DMS153 (cell line): ENCODE measurements around the gene RYR1.
"Not testable (repeated sequence)": the region's sequence is repeated elsewhere in the genome, so short reads cannot be mapped to it uniquely, and the experiment has no call there.

Source experiments
- DNase-seq: peaks from one replicate; lab custom pipeline; 2025; lab: John Stamatoyannopoulos, UW

The RYR1 gene

DNA sequence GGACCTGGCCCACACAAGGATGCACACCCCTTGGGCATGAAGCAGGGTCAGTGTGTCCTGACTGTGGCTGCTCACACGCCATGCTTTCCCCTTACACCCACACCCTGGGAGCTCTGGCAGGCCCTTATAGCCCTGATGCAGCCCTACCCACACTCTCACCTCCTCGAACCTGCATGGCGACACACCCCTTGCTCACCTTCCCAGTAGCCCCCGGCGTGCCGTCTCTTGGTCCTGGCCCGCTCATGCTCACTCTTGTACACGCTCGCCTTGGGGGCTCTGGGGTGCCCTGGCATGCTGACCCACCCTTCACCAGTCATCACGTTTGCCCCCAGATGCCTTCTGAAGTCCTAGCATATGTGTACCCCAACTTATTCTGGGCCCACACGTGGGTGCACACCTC is 128.2 kb downstream of the RYR1 start:
- DNase-seq, result no peak

GRCh38 chr19:38562096-38562495 is 128.6 kb downstream of the RYR1 start:
- no peak for DNase-seq

GRCh38 chr19:38563475-38563874 is 130.0 kb downstream of the RYR1 start:
- DNase-seq, result no peak

- DNase-seq, result no peak
Observed at GRCh38 chr19:38564981-38565690, 131.6 kb downstream of the RYR1 start.

- DNase-seq, result no peak
Observed at GRCh38 chr19:38565691-38566105, 132.2 kb downstream of the RYR1 start.

DNA sequence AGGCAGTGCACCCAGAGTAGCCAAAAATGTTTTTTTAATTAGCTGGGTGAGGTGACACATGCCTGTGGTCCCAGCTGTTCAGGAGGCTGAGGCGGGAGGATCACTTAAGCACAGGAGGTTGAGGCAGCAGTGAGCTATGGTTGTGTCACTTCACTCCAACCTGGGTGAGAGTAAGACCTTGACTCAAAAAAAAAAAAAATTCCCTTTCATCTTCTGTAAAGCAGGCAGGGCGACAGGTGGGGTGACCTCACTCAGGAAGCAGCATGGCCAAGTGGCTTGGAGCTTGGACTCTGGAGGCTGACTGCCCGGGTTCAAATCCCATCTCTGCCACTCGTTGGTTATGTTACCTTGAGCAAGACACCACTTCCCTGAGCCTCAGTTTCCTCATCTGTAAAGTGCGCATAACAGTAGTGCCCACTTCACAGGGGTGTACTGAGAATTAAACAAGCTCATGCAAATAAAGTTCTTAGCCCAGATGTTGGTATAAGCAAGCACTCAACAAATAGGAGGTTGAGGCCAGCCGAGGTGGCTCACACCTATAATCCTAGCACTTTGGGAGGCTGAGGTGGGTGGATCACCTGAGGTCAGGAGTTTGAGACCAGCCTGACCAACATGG is 136.0 kb downstream of the RYR1 start:
- no peak for DNase-seq

- DNase-seq, result no peak
Observed at GRCh38 chr19:38571682-38572081, 138.2 kb downstream of the RYR1 start.

DNA sequence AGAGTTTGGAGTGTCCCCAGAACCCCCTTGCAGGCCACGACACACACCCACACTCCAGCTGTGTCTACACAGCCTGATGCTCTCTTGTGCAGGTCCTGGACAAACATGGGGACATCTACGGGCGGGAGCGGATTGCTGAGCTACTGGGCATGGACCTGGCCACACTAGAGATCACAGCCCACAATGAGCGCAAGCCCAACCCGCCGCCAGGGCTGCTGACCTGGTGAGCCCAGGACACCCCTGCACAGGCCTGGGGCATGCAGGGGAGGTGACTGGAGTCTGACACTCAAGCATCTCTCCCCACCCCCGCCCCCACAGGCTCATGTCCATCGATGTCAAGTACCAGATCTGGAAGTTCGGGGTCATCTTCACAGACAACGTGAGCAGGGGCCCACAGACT is 144.3 kb downstream of the RYR1 start:
- no peak for DNase-seq

GRCh38 chr19:38579304-38579703 is 145.8 kb downstream of the RYR1 start:
- DNase-seq, result not testable (repeated sequence)

GRCh38 chr19:38580080-38580479 is 146.6 kb downstream of the RYR1 start:
- DNase-seq, result no peak

DNA sequence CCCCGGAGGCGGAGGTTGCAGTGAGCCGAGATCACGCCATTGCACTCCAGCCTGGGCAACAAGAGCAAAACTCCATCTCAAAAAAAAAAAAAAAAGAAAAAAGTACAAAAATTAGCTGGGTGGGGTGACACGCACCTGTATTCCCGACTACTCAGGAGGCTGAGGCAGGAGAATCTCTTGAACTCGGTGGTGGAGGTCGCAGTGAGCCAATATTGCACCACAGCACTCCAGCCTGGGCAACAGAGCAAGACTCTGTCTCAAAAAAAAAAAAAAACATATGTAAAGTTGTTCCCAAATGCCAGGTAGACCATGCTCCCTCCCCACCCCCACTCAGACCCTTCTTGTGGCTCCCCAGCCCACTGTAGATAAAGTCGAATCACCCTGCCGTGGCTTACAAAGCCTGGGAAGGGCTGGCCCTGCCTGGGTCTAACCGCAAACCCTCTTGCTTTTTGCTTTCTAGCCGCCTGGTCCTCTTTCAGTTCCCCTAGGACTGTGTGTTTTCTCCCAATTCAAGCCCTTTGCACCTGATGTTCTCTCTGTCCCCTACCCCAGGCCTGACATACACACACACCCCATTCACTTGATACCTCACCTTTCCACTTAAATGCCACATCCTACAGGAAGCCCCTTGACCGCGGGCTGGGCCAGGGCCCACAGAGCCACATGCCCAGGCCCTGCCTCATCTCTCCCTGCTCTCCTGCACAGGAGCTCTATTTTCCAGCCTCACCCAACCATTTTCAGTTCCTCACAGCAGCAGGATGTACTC is 149.9 kb downstream of the RYR1 start:
- DNase-seq, result no peak

DNA sequence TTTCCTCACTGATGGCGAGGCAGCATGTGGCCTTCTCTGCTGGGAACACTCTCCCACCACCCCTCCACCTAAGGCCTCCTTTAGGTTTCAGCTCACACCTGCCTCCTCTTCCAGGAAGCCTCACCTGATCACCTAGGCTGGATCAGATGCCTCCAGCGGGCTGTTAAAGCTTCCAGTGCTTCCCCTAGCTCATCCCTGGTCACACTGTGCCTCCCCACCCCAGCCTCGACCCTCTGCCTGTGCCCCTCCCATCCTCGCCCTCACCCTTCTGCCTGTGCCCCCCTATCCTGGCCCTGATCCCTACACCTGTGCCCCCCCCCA is 150.5 kb downstream of the RYR1 start:
- no peak for DNase-seq

DNA sequence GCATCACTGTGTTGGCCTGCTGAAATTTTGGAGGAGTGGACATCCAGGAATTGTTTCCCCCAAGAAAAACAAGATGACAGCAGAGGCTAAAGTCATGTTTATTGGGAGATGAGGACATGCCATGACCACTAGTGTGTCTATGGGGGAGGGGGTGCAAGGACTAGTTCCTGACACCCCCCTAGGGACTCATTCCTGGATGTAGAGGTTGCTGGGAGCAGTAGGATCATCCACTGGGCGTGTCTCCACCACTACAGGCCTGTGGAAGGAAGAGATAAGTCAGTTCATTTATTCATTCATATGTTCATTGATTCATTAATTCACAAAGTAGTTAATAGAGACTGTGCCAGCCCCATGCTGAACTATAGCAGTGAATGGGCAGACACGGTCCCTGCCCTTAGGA is 154.1 kb downstream of the RYR1 start:
- no peak for DNase-seq

DNA sequence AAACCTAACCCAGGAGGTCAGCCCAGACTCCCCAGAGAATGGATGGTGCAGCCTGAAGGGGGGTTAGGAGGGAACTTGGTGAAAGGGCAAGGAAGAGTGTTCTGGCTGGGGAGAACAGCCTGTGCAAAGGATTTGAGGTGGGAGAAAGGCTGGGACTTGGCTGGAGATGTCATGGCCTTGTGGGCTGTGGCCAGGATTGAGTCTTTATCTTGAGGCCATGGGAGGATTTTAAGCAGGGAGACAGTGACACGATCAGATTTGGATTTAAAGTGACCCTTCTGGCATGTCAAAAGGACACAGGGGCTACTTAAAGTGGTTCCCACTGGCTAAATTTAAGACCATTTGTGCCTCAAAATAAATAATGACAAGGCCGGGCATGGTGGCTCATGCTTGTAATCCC is 154.6 kb downstream of the RYR1 start:
- DNase-seq, result no peak

DNA sequence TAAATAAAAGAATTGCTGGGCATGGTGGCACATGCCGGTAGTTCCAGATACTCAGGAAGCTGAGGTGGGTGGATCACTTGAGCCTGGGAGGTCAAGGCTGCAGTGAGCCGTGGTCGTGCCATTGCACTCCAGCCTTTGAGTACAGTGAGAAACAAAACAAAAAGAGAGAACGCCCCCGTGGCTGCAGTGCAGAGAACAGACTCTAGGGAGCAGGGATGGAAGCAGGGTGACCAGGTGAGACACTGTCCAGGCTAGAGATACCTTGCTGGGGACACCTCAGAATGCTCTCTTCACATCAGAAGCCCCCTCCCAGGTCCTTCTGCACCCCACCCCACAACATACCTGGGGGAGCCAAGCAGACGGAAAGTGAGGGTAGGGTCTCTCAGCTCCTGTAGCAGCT is 159.4 kb downstream of the RYR1 start:
- DNase-seq, result no peak

GRCh38 chr19:38596057-38596981 is 162.8 kb downstream of the RYR1 start:
- peak; percentile 82 for DNase-seq

DNA sequence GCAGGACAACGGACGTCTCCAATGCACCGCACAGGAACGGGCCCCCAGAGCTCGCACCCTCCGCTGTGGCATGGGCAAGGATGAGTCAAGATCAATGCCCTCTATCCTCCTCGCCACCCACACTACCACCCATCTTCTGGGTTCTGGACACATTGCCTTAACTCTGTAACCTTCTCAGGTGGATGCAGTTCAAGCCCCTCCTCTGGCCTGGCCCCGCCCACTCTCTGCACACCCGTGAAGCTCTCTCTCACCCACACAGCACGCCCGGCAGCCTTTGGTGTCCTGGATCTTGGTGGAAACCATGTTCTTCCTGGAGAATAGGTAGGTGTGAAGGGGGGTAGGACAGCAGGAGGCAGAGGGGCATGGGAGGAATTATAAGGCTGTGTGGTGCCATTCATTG is 163.6 kb downstream of the RYR1 start:
- no peak for DNase-seq

- DNase-seq, result no peak
Observed at GRCh38 chr19:38599722-38600121, 166.2 kb downstream of the RYR1 start.

DNA sequence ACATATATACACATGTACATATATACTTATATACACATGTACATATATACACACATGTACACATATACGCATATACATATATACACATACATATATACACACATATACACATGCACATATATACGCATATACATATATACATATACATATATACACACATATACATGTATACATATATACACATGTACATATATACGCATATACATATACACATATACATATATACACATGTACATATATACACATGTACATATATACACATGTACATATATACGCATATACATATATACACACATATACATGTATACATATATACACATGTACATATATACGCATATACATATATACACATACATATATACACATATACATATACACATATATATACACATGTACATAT is 169.4 kb downstream of the RYR1 start:
- not testable (repeated sequence) for DNase-seq

GRCh38 chr19:38606131-38606530 is 172.6 kb downstream of the RYR1 start:
- DNase-seq, result no peak

DNA sequence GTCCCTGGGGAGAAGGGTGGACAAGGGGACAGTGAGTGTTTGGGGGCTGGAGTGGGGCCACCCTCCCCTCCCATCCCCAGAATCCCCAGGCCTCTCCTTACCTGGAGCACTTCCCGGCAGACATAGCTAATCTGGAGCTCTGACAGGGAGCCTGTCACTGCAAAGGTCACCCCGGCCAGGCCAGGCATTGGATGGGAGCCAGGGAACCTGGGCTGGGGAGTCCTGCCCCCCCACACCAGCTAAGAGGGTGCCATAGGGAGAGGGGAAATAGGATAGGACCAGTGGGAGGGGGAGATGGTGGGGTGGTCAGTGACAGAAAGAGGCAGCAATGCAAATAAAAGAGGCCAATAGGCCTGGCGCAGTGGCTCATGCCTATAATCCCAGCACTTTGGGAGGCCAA is 180.8 kb downstream of the RYR1 start:
- no peak for DNase-seq

- no peak for DNase-seq
Observed at GRCh38 chr19:38615007-38615581, 181.6 kb downstream of the RYR1 start.
